PFSK-1 (cell line): Measurements from ENCODE around the gene FBXO45.

ENCODE experiments used
- FOXP2 ChIP-seq: optimal IDR thresholded peaks from 2 replicates; pipeline ENCODE3; 2011; ENCODE audit warnings: borderline replicate concordance, control low read depth, inconsistent platforms; ENCODE audit not compliant: insufficient read depth; ENCODE audit errors: extremely low read length, extremely low read depth
- POLR2AphosphoS5 ChIP-seq: IDR thresholded peaks from 2 replicates; pipeline ENCODE4 v1.6.1; 2012; ENCODE audit warnings: low read depth, mild to moderate bottlenecking, control low read depth, low read length, moderate library complexity
- REST ChIP-seq, 2 experiments: IDR thresholded peaks; 2 replicates each; pipeline versions ENCODE4 v1.6.1 to v1.8.0; 2011 to 2012; ENCODE audit warnings: low read depth in 2 of 2, low read length in 2 of 2, control low read depth in 1 of 2, inconsistent platforms in 1 of 2, mild to moderate bottlenecking in 1 of 2, moderate library complexity in 1 of 2; ENCODE audit not compliant: insufficient read depth in 1 of 2
- SIN3A ChIP-seq: IDR thresholded peaks from 2 replicates; pipeline ENCODE4 v1.6.1; 2012; ENCODE audit warnings: mild to moderate bottlenecking, low read length, moderate library complexity, borderline replicate concordance; ENCODE audit not compliant: insufficient read depth
- TAF1 ChIP-seq: IDR thresholded peaks from 2 replicates; pipeline ENCODE4 v1.6.1; 2012; ENCODE audit warnings: low read length, control low read depth, borderline replicate concordance; ENCODE audit not compliant: insufficient read depth

FBXO45 gene

GRCh38 chr3:196553551-196553950 lies 14.9 kb upstream of the FBXO45 start:
- TF ChIP-seq REST (IDR thresholded peaks at IDR 0.05; ENCODE audit: insufficient read depth in 1 of 2, low read depth in 2 of 2, low read length in 2 of 2) (no peak), TAF1 (no peak), POLR2AphosphoS5 (no peak), SIN3A (no peak), FOXP2 (no peak)

GRCh38 chr3:196554205-196554604 lies 14.3 kb upstream of the FBXO45 start:
- no peak for TF ChIP-seq REST (IDR thresholded peaks at IDR 0.05; ENCODE audit: insufficient read depth in 1 of 2, low read depth in 2 of 2, low read length in 2 of 2)
- no peak for TF ChIP-seq POLR2AphosphoS5
- no peak for TF ChIP-seq FOXP2
- TF ChIP-seq TAF1 = no peak
- TF ChIP-seq SIN3A = no peak

- no peak for TF ChIP-seq SIN3A
- no peak for TF ChIP-seq FOXP2
- no peak for TF ChIP-seq REST (IDR thresholded peaks at IDR 0.05; ENCODE audit: insufficient read depth in 1 of 2, low read depth in 2 of 2, low read length in 2 of 2)
- TF ChIP-seq TAF1 = no peak
- no peak for TF ChIP-seq POLR2AphosphoS5
Observed at GRCh38 chr3:196555295-196555694, 13.2 kb upstream of the FBXO45 start.

- TF ChIP-seq TAF1 = no peak
- no peak for TF ChIP-seq POLR2AphosphoS5
- no peak for TF ChIP-seq REST (IDR thresholded peaks at IDR 0.05; ENCODE audit: insufficient read depth in 1 of 2, low read depth in 2 of 2, low read length in 2 of 2)
- TF ChIP-seq FOXP2 = no peak
- no peak for TF ChIP-seq SIN3A
Observed at GRCh38 chr3:196557236-196557635, 11.2 kb upstream of the FBXO45 start.

- no peak for TF ChIP-seq REST (IDR thresholded peaks at IDR 0.05; ENCODE audit: insufficient read depth in 1 of 2, low read depth in 2 of 2, low read length in 2 of 2)
- TF ChIP-seq FOXP2 = no peak
- TF ChIP-seq TAF1 = no peak
- no peak for TF ChIP-seq POLR2AphosphoS5
- no peak for TF ChIP-seq SIN3A
Observed at GRCh38 chr3:196558476-196558875, 10.0 kb upstream of the FBXO45 start.
